ENCODE results near the gene CDH4.

GRCh38 chr20:61839223-61839911 is 587.3 kb downstream of the CDH4 start:
- TF ChIP-seq POLR2AphosphoS2 (IDR thresholded peaks at IDR 0.05; ENCODE audit: low read depth, low read length) (no peak), ZKSCAN8 (CRISPR knock-in tag; IDR thresholded peaks at IDR 0.05; ENCODE audit: borderline replicate concordance) (no peak), ZNF138 (CRISPR knock-in tag; IDR thresholded peaks at IDR 0.05; ENCODE audit: low read depth) (no peak), AGO2 (optimal IDR thresholded peaks at IDR 0.05; ENCODE audit: low read depth, low read length) (no peak), HOMEZ (CRISPR knock-in tag; IDR thresholded peaks at IDR 0.05; ENCODE audit: low read depth) (no peak), ZNF121 (CRISPR knock-in tag; IDR thresholded peaks at IDR 0.05) (no peak), IRF1 (CRISPR knock-in tag; IDR thresholded peaks at IDR 0.05; ENCODE audit: low read depth) (no peak), ETS1 (CRISPR knock-in tag; IDR thresholded peaks at IDR 0.05) (no peak), NR1H2 (CRISPR knock-in tag; IDR thresholded peaks at IDR 0.05; ENCODE audit: borderline replicate concordance, low read depth) (no peak), POLR2A (IDR thresholded peaks at IDR 0.05; ENCODE audit: insufficient read depth in 1 of 2, low read depth in 2 of 2, low read length in 2 of 2) (no peak)

Measured in HepG2 (cell line).